ENCODE measurements around the gene TPSAB1. TPM values are rescaled to one million over a fixed set of nuclear protein-coding genes. Genes with fewer than 3 reads are reported as not detected.
"Not testable (repeated sequence)": the region's sequence is repeated elsewhere in the genome, so short reads cannot be mapped to it uniquely, and the experiment has no call there.

TPSAB1 gene
- total and polyA plus RNA-seq, 2 experiments from 2014 or later = not detected

- H3K27ac ChIP-seq; H3K79me2 ChIP-seq (ENCODE audit: insufficient read depth); H3K27me3 ChIP-seq (replicated peaks; ENCODE audit: insufficient read depth); H2AFZ ChIP-seq; H4K20me1 ChIP-seq (ENCODE audit: insufficient read depth); H3K36me3 ChIP-seq (ENCODE audit: low read depth); H3K4me2 ChIP-seq (ENCODE audit: unreplicated experiment); H3K4me1 ChIP-seq (ENCODE audit: insufficient read depth); H3F3A ChIP-seq (ENCODE audit: insufficient read depth); H3K9me3 ChIP-seq (ENCODE audit: low read depth); H3K9me2 ChIP-seq (ENCODE audit: insufficient read depth); H3K9ac ChIP-seq; H3K4me3 ChIP-seq; DNase-seq; in situ Hi-C loops (cut with MboI): not testable (repeated sequence)
- 0% methylated on average over 1 of the region's 11 CpGs for WGBS, 2 experiments (ENCODE audit: low coverage in 1 of 2, low lambda C conversion rate in 2 of 2, missing lambda C conversion rate in 2 of 2)
These were observed 10.4 kb upstream of the TPSAB1 start, which contains the start of gene TPSB2 for GRCh38 chr16:1230084-1230470. Gene TPSB2 (minus strand): TSS chr16:1230184. CDS start chr16:1229951, 233 bp downstream.

- H3K27me3 ChIP-seq (replicated peaks; ENCODE audit: insufficient read depth); H3K4me1 ChIP-seq (ENCODE audit: insufficient read depth); H3K9ac ChIP-seq; H3K9me3 ChIP-seq (ENCODE audit: low read depth); H3F3A ChIP-seq (ENCODE audit: insufficient read depth); H3K4me3 ChIP-seq; DNase-seq; H3K27ac ChIP-seq; in situ Hi-C loops (cut with MboI); H3K9me2 ChIP-seq (ENCODE audit: insufficient read depth); H2AFZ ChIP-seq; H3K4me2 ChIP-seq (ENCODE audit: unreplicated experiment); H4K20me1 ChIP-seq (ENCODE audit: insufficient read depth); H3K36me3 ChIP-seq (ENCODE audit: low read depth); H3K79me2 ChIP-seq (ENCODE audit: insufficient read depth): not testable (repeated sequence)
- WGBS, 2 experiments (ENCODE audit: low coverage in 1 of 2, low lambda C conversion rate in 2 of 2, missing lambda C conversion rate in 2 of 2) = 70% methylated on average over 14 to 17 of the region's 17 CpGs
These were observed 9.9 kb upstream of the TPSAB1 start for GRCh38 chr16:1230471-1231212.

GRCh38 chr16:1231301-1231700 lies 9.2 kb upstream of the TPSAB1 start:
- H3K9ac ChIP-seq; H2AFZ ChIP-seq; H3K4me2 ChIP-seq (ENCODE audit: unreplicated experiment); H3K9me2 ChIP-seq (ENCODE audit: insufficient read depth); H3F3A ChIP-seq (ENCODE audit: insufficient read depth); H3K79me2 ChIP-seq (ENCODE audit: insufficient read depth); H3K4me3 ChIP-seq; in situ Hi-C loops (cut with MboI); H3K27me3 ChIP-seq (replicated peaks; ENCODE audit: insufficient read depth); H4K20me1 ChIP-seq (ENCODE audit: insufficient read depth); DNase-seq; H3K27ac ChIP-seq; H3K4me1 ChIP-seq (ENCODE audit: insufficient read depth); H3K9me3 ChIP-seq (ENCODE audit: low read depth); H3K36me3 ChIP-seq (ENCODE audit: low read depth): not testable (repeated sequence)
- WGBS, 2 experiments (ENCODE audit: low coverage in 1 of 2, low lambda C conversion rate in 2 of 2, missing lambda C conversion rate in 2 of 2) = 67 to 85% methylated on average over 3 to 7 of the region's 7 CpGs

- H4K20me1 ChIP-seq (ENCODE audit: insufficient read depth); H3K9me2 ChIP-seq (ENCODE audit: insufficient read depth); H3K79me2 ChIP-seq (ENCODE audit: insufficient read depth); H3K27ac ChIP-seq; H3K27me3 ChIP-seq (replicated peaks; ENCODE audit: insufficient read depth); in situ Hi-C loops (cut with MboI); H3K36me3 ChIP-seq (ENCODE audit: low read depth); H3K9ac ChIP-seq; H3K9me3 ChIP-seq (ENCODE audit: low read depth); DNase-seq; H3K4me3 ChIP-seq; H3K4me1 ChIP-seq (ENCODE audit: insufficient read depth); H2AFZ ChIP-seq; H3F3A ChIP-seq (ENCODE audit: insufficient read depth); H3K4me2 ChIP-seq (ENCODE audit: unreplicated experiment): not testable (repeated sequence)
- WGBS, 2 experiments (ENCODE audit: low coverage in 1 of 2, low lambda C conversion rate in 2 of 2, missing lambda C conversion rate in 2 of 2) = no CpG with 5 or more reads among the region's 47 CpGs
These were observed 8.3 kb upstream of the TPSAB1 start for GRCh38 chr16:1232049-1232748.

- H3K9ac ChIP-seq; DNase-seq; H3K9me3 ChIP-seq (ENCODE audit: low read depth); H3F3A ChIP-seq (ENCODE audit: insufficient read depth); H3K4me2 ChIP-seq (ENCODE audit: unreplicated experiment); H3K79me2 ChIP-seq (ENCODE audit: insufficient read depth); H4K20me1 ChIP-seq (ENCODE audit: insufficient read depth); H3K27me3 ChIP-seq (replicated peaks; ENCODE audit: insufficient read depth); H2AFZ ChIP-seq; H3K4me1 ChIP-seq (ENCODE audit: insufficient read depth); H3K36me3 ChIP-seq (ENCODE audit: low read depth); H3K27ac ChIP-seq; H3K4me3 ChIP-seq; in situ Hi-C loops (cut with MboI); H3K9me2 ChIP-seq (ENCODE audit: insufficient read depth): not testable (repeated sequence)
- no CpG with 5 or more reads among the region's 29 CpGs for WGBS, 2 experiments (ENCODE audit: low coverage in 1 of 2, low lambda C conversion rate in 2 of 2, missing lambda C conversion rate in 2 of 2)
These were observed 3.8 kb upstream of the TPSAB1 start for GRCh38 chr16:1236659-1237058.
